K562 (cell line): ENCODE results near the gene ENTPD3. TPM values are rescaled to one million over a fixed set of nuclear protein-coding genes. Genes with fewer than 3 reads are reported as not detected.

Experiments
- BRCA1 ChIP-seq, 2 experiments: fragments of 450-650 bp in 1 of 2; sonication (generic) in 1 of 2; formaldehyde crosslinking in 1 of 2; IDR thresholded peaks; 2 replicates each; pipeline versions ENCODE4 v1.5.0 to v1.6.1; 2017 to 2020; ENCODE audit warnings: mild to moderate bottlenecking in 1 of 2, missing genetic modification reagents in 1 of 2
- CEBPG ChIP-seq, 3 experiments: fragments of 200-800 bp in 1 of 3; sonication (Bioruptor generic) in 1 of 3; sonication (generic) in 1 of 3; formaldehyde crosslinking in 1 of 3; IDR thresholded peaks in 2 of 3; conservative IDR thresholded peaks in 1 of 3; 2 replicates each; pipeline versions ENCODE4 v1.6.1 to v1.8.0; 2016 to 2022; ENCODE audit warnings: missing compliant biosample characterization in 2 of 3, missing genetic modification characterization in 2 of 3, mild to moderate bottlenecking in 1 of 3, missing genetic modification reagents in 1 of 3
- CTBP1 ChIP-seq: fragments of 450-650 bp; IDR thresholded peaks from 2 replicates; pipeline ENCODE4 v1.6.1; 2016; ENCODE audit warnings: borderline replicate concordance
- KLF6 ChIP-seq: fragments of 250-450 bp; sonication (Bioruptor Pico); IDR thresholded peaks from 2 replicates; pipeline ENCODE4 v1.4.0; 2020; ENCODE audit warnings: mild to moderate bottlenecking, moderate library complexity, borderline replicate concordance
- MEF2D ChIP-seq: conservative IDR thresholded peaks from 2 replicates; pipeline ENCODE4 v1.6.1; 2016; ENCODE audit warnings: low read depth, missing genetic modification characterization, missing compliant biosample characterization
- POLR2H ChIP-seq: IDR thresholded peaks from 2 replicates; pipeline ENCODE4 v1.6.1; 2016; ENCODE audit warnings: missing genetic modification characterization, low read depth, mild to moderate bottlenecking, control low read depth, missing compliant biosample characterization, moderate library complexity
- SAP30 ChIP-seq: fragments of 200-600 bp; sonication (generic); IDR thresholded peaks from 2 replicates; pipeline ENCODE4 v1.6.1; 2012; ENCODE audit warnings: borderline replicate concordance, low read depth, mild to moderate bottlenecking, moderate library complexity, low read length, control low read depth, inconsistent platforms; ENCODE audit not compliant: insufficient read depth, poor library complexity, severe bottlenecking
- SIN3A ChIP-seq, 2 experiments: fragments of 150-350 bp in 1 of 2; IDR thresholded peaks; 2 replicates each; pipeline ENCODE4 v1.6.1; 2011 to 2016; ENCODE audit warnings: borderline replicate concordance in 2 of 2, low read depth in 2 of 2, low read length in 2 of 2, mild to moderate bottlenecking in 2 of 2, moderate library complexity in 2 of 2; ENCODE audit not compliant: control insufficient read depth in 1 of 2
- SMAD4 ChIP-seq: fragments of 250-450 bp; sonication (Bioruptor Pico); conservative IDR thresholded peaks from 2 replicates; pipeline ENCODE4 v1.8.0; 2021; ENCODE audit warnings: inconsistent platforms, mild to moderate bottlenecking, moderate library complexity
- TCF7 ChIP-seq: sonication (generic); IDR thresholded peaks from 2 replicates; pipeline ENCODE4 v1.6.1; 2016; ENCODE audit warnings: antibody characterized with exemption, borderline replicate concordance
- TEAD1 ChIP-seq, 2 experiments: fragments of 450-650 bp in 1 of 2; sonication (generic) in 1 of 2; formaldehyde crosslinking; IDR thresholded peaks; 2 replicates each; pipeline versions ENCODE4 v1.4.0 to v1.8.0; 2020 to 2022; ENCODE audit warnings: mild to moderate bottlenecking in 2 of 2, missing genetic modification reagents in 1 of 2
- ZNF445 ChIP-seq: fragments of 250-450 bp; sonication (Bioruptor Pico); IDR thresholded peaks from 2 replicates; pipeline ENCODE4 v1.4.0; 2020; ENCODE audit warnings: low read depth, mild to moderate bottlenecking, moderate library complexity
- ZNF830 ChIP-seq: fragments of 250-450 bp; sonication (Bioruptor Pico); IDR thresholded peaks from 2 replicates; pipeline ENCODE4 v1.5.0; 2021; ENCODE audit warnings: mild to moderate bottlenecking
- polyA plus RNA-seq, 8 experiments: library from polyadenylated mRNA; depleted of rRNA in 4 of 8; stranded (reverse) in 5 of 8; unstranded in 3 of 8; fragments of >200 nt; fragmentation: Nextera tagmentation in 2 of 8; fragmentation: Illumina TruSeq in 1 of 8; extraction: Ambion mirVana in 2 of 8; extraction: Trizol in 1 of 8; gene quantifications; 2 replicates each; pipeline versions ENCODE4 v1.2.1 to v1.2.3, GENCODE V29; 2011 to 2014; ENCODE audit warnings: inconsistent platforms in 1 of 8, missing spikeins in 1 of 8
- total RNA-seq, 7 experiments: library from RNA; depleted of rRNA in 6 of 7; stranded (reverse); fragments of >200 nt in 6 of 7; fragmentation: Illumina TruSeq in 2 of 7; extraction: Trizol in 2 of 7; gene quantifications; 2 replicates each; pipeline versions ENCODE4 v1.2.1 to v1.2.3, GENCODE V29; 2011 to 2021; ENCODE audit warnings: low replicate concordance in 1 of 7
- TF ChIP-seq, protein P1 (sequence below): fragments of 250-450 bp; sonication (Bioruptor Pico); IDR thresholded peaks from 2 replicates; pipeline ENCODE4 v1.4.0; 2020; ENCODE audit warnings: mild to moderate bottlenecking
- TF ChIP-seq, protein P2 (sequence below): sonication (generic); formaldehyde crosslinking; IDR thresholded peaks from 2 replicates; pipeline ENCODE4 v1.8.0; 2022; ENCODE audit warnings: mild to moderate bottlenecking, low read depth, missing genetic modification reagents
- TF ChIP-seq, protein P3 (sequence below): IDR thresholded peaks from 2 replicates; pipeline ENCODE4 v1.6.1; 2014; ENCODE audit warnings: antibody characterized with exemption
- TF ChIP-seq, protein P4 (sequence below), 2 experiments: fragments of 450-650 bp in 1 of 2; sonication (generic) in 1 of 2; formaldehyde crosslinking; conservative IDR thresholded peaks; 2 replicates each; pipeline versions ENCODE4 v1.4.0 to v1.8.1; 2020 to 2022; ENCODE audit warnings: mild to moderate bottlenecking in 1 of 2, missing genetic modification reagents in 1 of 2

Gene ENTPD3
- total and polyA plus RNA-seq, 9 of the 15 experiments (the other 6 are each of a cell fraction or from before 2014, with no cell fraction given): 0.23 to 2.1 (median 0.58) TPM

DNA sequence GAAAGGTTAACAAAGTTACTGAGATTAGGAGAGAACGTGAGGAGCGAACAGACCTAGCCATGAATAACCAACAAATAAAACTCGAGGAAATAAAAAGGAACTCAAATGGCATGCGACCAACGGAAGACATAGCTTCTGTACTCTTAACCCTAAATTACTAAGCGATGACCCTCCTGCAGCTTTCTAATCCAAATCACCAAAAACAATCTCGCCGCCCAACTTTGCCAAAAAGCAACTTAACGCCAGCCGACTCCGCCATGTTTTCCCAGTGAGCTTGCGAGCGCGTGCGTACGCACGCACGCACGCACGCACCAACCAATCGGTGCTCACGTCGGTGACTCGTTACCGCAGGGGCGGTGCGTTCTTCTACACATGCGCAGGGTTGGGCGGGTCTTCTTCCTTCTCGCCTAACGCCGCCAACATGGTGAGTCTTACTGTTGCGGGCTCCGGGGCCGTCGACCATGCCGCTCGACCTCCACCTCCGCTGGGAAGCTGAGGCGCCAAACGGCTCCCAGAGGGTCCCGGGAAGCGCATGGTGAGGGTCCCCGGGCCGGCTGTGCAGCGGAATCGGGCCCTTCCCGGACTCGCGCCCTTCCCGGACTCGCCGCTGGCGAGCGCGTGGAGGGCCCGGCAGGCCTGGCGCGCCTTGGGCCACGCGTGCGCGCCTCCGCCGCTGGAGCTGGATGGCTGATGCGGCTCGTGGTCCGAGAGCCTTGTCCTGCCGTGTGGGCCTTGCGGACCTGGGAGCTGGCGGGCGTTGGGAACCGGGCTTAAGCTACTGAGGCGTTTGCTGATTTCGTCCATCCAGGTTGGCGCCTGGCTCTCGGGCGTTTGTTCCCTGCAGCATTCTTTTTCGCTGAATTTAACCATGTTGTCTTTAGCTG is 70.2 kb downstream of the ENTPD3 start, which contains the start of gene RPL14 (continued):
- TF ChIP-seq SMAD4: peak; percentile 71
- peak; percentile 80; the same call in 1 of the 2 replicates for TF ChIP-seq CTBP1
- TF ChIP-seq ZNF445 (CRISPR knock-in tag): no peak
- TF ChIP-seq POLR2H: peak; percentile 97
- TF ChIP-seq, protein P1, sequence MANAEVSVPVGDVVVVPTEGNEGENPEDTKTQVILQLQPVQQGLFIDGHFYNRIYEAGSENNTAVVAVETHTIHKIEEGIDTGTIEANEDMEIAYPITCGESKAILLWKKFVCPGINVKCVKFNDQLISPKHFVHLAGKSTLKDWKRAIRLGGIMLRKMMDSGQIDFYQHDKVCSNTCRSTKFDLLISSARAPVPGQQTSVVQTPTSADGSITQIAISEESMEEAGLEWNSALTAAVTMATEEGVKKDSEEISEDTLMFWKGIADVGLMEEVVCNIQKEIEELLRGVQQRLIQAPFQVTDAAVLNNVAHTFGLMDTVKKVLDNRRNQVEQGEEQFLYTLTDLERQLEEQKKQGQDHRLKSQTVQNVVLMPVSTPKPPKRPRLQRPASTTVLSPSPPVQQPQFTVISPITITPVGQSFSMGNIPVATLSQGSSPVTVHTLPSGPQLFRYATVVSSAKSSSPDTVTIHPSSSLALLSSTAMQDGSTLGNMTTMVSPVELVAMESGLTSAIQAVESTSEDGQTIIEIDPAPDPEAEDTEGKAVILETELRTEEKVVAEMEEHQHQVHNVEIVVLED (CRISPR knock-in tag): peak; percentile 99
- 0 out of 2 replicates have a peak, but pooled peaks have one; percentile 47 for TF ChIP-seq CEBPG (CRISPR knock-in tag; IDR thresholded peaks at IDR 0.05)
- no peak for TF ChIP-seq CEBPG (tag; conservative IDR thresholded peaks at IDR 0.05 in 1 of 2, IDR thresholded peaks at IDR 0.05 in 1 of 2)
- no peak for TF ChIP-seq BRCA1 (IDR thresholded peaks at IDR 0.05)
- TF ChIP-seq BRCA1 (CRISPR knock-in tag; IDR thresholded peaks at IDR 0.05): peak; percentile 86; the same call in 1 of the 2 replicates
- TF ChIP-seq KLF6: no peak
- peak; percentile 90 for TF ChIP-seq SAP30
- TF ChIP-seq, protein P2, sequence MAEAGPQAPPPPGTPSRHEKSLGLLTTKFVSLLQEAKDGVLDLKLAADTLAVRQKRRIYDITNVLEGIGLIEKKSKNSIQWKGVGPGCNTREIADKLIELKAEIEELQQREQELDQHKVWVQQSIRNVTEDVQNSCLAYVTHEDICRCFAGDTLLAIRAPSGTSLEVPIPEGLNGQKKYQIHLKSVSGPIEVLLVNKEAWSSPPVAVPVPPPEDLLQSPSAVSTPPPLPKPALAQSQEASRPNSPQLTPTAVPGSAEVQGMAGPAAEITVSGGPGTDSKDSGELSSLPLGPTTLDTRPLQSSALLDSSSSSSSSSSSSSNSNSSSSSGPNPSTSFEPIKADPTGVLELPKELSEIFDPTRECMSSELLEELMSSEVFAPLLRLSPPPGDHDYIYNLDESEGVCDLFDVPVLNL (CRISPR knock-in tag): peak; percentile 74; the same call in 1 of the 2 replicates
- TF ChIP-seq, protein P3, sequence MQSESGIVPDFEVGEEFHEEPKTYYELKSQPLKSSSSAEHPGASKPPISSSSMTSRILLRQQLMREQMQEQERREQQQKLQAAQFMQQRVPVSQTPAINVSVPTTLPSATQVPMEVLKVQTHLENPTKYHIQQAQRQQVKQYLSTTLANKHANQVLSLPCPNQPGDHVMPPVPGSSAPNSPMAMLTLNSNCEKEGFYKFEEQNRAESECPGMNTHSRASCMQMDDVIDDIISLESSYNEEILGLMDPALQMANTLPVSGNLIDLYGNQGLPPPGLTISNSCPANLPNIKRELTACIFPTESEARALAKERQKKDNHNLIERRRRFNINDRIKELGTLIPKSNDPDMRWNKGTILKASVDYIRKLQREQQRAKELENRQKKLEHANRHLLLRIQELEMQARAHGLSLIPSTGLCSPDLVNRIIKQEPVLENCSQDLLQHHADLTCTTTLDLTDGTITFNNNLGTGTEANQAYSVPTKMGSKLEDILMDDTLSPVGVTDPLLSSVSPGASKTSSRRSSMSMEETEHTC: peak; percentile 54
- no peak; the same call in 1 of the 2 replicates for TF ChIP-seq TCF7
- TF ChIP-seq, protein P4, sequence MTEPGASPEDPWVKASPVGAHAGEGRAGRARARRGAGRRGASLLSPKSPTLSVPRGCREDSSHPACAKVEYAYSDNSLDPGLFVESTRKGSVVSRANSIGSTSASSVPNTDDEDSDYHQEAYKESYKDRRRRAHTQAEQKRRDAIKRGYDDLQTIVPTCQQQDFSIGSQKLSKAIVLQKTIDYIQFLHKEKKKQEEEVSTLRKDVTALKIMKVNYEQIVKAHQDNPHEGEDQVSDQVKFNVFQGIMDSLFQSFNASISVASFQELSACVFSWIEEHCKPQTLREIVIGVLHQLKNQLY (CRISPR knock-in tag; conservative IDR thresholded peaks at IDR 0.05): 0 out of 4 replicates have a peak, but pooled peaks of 1 of the 2 experiments have one; percentile 30
- peak in 1 of 2 experiments; percentile 93; a peak in 2 of 4 replicates for TF ChIP-seq SIN3A (IDR thresholded peaks at IDR 0.05; ENCODE audit: borderline replicate concordance in 2 of 2, control insufficient read depth in 1 of 2, low read depth in 2 of 2, low read length in 2 of 2)
- peak; percentile 11 to 87; a peak in 1 of 4 replicates for TF ChIP-seq TEAD1 (CRISPR knock-in tag; IDR thresholded peaks at IDR 0.05)
- 0 out of 2 replicates have a peak, but pooled peaks have one; percentile 39 for TF ChIP-seq MEF2D (tag)
- TF ChIP-seq ZNF830 (CRISPR knock-in tag): 0 out of 2 replicates have a peak, but pooled peaks have one; percentile 22
